Measurements from ENCODE around the gene RABIF.
A peak's percentile ranks its signal among the peaks of the same experiment; 100 is the strongest.

Gene RABIF

DNA sequence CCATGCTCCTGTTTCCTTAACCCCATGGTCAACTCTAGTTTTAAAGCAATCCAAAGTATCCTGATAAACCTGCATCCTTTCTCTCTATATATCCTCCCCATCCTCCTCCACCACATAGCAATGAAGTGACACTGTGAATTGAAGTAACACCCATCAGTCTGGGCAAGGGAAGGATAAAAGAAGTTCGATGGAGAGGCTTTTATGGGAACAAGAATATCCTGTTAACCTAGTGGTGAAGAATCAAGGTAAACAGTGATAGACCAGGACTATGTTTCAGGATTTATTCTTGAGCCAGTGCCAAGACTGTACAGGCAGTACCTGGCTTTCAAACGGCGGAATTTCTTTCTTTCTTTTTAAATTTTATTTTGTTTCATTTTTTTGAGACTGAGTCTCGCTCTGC lies 17.6 kb downstream of the RABIF start:
- no peak for DNase-seq

DNA sequence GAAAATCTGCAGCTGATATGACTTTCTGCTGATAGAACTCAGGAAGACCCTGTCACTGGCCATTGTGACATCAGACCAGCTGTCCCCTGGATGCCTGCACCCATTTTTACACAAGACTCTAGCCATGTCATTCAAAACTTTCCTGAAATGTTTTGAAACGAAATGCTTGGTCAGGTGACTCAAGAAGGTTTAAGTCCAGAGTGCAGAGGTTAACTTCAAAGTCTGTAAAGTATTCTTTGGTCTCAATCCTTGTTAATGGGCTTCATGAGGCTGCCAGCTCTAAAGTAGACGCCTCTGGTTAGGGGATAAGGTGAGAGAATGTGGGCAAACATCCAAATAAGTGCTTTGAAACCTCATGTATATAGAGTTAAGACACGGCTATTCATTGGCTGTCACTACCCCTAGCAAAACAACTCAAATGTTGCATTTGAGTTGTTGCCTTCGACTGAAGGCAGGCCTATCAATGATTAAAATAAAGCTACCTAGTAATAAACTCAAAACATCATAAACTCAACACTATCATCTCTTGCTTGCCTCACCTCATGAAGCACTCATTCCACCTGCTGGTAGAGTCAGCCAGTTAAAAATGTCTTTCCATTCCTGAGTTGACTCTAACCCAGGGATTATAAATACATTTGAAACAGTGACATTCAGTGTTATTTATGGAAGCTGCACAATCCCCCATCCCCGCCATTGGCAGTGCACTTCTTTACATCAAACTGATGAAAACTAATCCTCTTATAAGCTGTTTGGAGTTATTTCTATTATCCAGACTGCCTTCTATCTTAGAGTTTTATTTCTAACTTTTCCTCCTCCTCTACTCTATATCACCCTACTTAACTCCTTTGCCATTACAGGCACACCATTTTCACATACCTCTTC lies 26.0 kb downstream of the RABIF start:
- DNase-seq: no peak

DNA sequence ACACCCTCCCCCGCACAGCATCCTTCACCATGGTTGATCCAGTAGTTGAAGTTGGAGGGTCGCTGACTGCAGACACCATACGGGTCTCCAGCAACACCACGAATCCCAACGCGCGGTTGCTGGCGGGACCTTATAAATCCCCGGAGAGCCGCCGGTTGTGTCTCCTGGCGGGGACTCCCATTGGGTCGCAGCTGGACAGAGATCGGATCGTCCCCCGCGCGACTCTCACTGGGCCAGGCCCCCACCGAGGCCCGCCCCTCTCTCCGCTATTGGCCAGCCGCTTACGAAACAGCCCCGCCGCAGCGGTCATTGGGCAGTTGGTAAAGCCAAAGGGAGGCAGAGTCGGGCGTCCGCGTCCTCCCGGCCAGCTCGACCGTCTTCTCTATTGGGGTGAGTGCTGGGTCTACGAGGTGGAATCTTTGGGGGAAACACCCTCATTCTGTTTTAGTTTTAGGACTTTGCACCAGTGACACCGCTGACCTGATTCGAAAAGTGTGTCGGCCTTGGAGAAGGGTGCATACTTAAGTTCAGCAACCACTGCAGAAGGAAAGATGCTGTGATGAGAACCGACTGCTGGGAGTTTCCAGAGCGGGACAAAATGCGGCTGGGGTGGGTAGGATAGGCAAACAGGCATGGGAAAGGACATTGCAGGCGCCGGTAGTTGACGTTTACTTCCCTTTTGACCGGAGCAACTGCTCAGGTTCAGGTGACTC lies 27.4 kb downstream of the RABIF start:
- DNase-seq: peak; percentile 94

DNA sequence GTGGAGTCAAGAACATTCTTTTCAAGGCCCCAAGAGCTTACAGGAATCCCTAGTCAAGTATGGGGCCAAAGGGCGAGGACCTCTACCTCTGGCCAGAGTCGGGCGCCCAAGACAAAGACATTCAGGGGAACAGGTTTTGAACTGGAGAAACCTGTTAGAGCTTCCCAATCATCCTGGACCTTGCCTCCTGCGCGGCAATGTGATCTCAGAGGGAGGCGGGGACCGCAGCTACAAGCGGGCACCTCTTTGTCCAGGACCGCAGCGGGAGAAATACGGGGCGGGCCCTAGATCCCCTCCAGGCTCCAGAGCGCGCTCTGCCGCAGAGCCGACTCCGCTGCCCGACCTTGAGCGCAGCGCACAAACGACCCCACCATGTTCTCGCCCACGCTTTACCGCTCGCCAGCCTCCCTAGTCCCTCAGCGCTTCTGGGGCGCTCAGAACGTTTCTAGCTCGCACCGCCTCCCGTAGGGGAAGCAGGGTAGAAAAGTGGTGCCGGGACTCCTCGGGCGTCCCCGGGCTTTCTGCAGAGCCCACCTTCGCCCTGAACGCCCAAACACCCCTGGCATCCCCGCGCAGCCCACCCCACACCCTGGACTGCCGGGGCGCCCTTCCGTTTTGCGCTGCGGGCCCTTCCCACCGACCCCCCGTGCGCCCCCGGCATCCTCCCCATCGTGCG lies 28.1 kb downstream of the RABIF start:
- peak; percentile 77 for DNase-seq

DNA sequence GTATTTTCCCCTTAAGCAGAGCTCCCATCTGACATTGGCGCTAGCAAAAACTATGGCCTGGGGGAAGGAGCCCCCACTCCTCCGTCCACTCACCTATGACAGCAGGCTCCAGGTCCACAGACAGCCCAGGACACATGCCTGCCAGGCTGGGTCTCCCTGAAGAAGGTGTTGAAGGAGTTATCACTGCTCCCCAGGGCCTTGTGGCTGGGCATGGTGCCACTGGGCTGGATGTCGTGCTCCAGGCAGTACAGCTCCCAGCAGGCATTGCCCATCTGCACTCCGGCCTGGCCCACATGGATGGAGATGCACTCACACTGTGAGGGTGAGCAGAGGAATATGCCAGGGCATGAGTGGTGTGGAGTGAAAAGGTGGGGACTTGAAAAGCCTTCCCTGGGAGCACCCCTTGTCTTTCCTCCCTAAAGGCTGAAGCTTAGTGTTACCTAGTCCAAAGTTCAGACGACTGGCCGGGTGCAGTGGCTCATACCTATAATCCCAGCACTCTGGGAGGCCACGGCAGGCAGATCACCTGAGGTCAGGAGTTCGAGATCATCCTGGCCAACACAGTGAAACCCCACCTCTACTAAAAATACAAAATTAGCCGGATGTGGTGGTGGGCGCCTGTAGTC lies 30.0 kb downstream of the RABIF start:
- no peak for DNase-seq

DNA sequence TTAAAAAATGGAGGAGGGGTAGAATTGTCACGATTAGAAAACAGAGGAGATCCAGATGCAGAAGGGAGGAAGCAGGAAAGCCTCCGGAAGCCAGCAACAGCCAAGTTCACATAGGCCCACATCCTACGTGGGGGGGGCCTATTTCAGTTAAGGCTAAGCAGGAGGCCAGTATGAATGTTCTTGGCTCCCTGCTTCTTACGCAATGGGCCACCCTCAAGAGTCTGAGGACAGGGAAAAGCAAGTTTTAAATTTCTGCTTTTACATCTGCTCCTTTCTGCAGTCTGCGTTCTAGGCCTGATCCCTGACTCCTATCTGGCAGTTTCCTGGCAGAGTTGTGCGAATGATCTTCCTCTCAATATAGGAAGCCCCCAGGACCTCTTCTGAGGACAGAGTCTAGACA lies 30.6 kb downstream of the RABIF start:
- no peak for DNase-seq

DNA sequence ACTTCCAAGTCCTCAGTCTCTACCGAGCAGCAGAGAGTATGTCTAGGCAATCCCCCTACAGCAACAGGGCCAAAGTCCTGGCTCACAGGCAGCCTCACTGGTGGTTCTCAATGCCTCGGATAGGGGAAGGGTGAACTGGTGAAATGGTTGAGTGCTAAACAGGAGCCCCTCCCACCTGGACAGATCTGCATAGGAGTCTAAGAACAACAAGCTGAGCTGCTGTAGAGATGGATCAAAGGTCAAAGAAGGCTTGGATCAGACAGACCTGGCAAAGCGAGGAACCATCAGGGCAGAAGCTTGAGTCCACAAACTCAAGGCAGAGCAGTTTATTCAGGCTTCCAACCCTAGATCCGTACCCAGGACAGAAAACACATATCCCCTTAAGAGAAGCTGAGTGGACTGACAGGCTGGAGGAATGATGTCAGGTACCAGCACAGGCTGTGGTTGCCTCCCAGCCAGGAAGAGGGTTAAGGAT lies 31.8 kb downstream of the RABIF start:
- DNase-seq: no peak

DNA sequence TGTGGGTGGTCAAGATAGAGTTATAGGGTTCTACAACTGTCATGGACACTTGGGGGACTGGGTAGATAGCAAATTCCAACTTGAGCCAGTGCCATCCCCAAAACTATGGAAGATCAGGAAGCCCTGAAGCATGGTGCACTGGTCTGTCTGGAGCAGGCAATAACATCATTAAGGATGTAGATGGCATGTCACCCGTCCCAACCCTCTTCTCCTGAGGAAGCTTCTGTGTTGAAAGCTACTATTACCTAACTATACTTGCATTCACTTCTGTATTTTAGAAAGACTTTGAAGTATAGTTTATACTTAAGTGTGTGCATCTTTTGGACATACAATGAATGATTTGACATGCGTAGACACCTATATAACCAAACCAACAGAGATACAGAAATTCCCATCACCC lies 32.9 kb downstream of the RABIF start:
- DNase-seq: no peak

DNA sequence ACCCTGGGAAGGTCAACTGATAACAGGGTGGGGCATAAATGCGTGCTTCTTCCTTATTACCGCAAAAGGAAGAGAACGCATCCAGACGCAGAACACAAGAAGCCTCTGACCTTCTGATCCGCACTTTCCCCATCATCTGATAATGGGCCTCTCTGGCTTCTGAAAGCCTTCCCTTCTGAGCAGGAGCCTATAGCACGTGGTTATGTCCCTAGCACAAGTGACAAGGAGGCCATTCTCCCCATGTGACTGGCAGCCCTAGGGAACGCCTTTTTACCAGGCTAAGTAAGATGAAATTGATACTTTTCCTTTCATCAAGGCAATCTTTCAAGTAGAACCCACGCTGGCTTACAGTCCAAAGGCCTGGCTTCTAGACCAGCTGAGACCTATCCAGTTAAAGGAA lies 34.2 kb downstream of the RABIF start:
- DNase-seq: no peak

DNA sequence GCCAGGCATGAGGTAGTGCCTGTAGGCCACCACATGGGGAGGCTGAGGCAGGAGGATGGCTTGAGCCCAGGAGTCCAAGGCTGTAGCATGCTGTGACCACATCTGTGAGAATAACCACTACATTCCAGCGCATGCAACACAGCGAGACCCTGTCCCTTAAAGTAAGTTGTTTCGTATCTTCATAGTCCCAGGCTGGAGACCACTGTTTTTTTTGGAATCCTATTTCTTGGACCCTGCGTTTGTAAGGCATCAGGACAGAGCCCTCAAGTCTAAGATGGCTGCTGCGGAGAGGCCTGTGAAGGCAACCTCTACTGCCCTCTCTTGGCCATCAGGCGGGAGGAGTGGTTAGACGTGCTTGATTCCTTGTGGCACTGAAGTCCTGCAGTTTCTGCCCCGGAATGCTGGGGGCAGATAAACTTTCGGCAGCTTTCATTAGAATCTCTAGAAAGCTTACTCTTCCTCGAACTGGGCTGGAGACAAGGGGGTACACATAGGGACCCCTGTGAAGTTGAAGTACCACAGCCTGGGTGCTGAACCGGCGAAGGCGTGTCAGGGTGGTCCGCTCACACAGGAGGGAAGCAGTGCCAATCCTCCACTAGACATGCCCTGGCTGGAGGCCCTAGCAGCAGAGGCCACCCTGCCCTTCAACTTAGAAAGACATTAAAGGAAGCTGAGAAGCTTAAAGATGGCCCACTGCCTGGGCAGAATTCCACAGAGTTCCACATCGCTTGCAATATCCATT lies 36.6 kb downstream of the RABIF start:
- DNase-seq: no peak

DNA sequence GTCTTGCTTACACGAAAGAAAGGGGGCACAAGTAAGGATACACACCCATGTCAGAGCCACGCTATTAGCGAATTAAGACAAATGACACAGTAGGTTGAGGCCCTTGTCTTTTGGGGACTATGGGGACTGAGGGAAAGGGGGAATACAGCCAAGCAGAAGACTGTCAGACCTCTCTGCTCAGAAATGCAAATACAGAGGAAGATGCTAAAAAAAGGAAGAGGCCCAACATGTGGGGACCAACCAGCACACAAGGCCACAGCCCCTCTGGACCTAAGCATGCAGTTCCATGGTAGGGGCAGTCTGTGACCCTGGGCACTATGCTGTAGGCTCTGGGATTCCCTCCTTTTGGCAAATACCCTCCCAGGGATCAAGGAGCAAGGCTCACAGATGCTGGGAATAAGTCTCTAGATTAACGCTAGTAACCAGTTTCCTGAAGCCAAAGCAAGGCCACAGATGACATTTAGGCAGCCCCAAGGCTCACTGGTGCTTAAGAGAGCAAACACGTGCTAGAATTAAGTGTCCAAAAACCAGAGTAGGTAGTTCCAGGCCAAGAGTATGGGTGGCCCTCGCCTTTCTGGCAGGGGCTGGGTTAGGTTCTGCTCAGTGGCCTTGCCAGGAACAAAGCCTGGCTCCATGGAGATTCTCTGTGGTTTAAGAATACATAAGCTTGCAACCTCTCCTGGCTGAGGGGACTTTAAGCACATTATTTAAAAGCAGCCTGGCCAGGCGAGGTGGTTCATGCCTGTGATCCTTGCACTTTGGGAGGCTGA lies 38.2 kb downstream of the RABIF start:
- DNase-seq: no peak

DNA sequence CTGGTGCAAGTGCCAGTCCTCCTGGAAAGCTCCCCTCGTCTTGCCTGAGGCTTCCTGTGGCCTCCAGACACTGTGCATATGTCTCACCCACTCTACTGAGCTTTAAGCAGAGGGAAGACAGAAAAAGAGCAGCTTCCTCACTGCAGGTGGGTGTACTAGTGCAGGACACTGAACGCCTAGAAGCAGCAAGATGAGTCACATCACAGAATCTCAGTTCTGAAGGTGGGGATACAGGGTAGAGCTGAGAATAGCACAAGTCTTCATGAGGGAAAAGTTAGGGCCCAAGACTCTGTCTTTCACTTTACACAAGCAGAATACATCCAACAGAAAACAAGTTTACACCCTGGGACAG lies 40.8 kb downstream of the RABIF start:
- DNase-seq: no peak

DNA sequence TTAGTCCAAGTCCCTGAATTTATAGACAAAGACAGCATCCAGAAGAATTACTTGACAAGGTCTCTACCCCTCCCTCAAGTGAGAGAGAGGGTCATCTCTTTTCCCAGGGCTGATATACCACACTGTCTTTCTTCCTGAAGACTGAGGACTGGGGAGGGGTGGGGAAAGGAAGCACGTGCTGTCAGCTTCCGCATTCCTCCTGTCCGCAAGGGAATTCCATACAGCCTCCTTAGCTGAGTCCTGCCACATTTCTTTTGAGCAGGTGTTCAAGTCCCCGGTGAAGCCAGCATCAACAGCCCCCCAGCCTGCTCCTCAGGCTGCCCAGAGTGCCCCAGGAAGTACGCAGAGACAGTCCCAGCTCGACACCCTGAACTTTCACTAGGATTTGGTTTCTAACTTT lies 44.0 kb downstream of the RABIF start:
- DNase-seq: no peak

DNA sequence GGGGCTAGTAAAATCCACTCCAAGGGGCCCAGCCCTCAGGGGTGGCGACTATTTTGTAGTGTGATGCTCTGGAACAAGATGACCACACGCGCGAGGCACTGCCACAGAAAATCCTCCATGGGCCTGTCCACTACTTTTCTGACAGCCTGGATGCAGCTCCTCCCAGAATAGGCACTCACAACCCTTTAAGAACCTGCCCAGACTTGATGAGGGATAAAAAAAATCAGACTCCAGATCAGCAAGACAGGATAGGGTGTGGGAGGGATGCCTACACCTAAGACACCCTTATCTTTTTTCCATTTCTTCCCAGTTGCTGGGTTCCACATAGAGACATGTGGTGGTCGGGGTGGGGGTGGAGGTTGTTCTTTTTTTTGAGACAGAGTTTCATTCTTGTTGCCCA lies 44.7 kb downstream of the RABIF start:
- no peak for DNase-seq

DNA sequence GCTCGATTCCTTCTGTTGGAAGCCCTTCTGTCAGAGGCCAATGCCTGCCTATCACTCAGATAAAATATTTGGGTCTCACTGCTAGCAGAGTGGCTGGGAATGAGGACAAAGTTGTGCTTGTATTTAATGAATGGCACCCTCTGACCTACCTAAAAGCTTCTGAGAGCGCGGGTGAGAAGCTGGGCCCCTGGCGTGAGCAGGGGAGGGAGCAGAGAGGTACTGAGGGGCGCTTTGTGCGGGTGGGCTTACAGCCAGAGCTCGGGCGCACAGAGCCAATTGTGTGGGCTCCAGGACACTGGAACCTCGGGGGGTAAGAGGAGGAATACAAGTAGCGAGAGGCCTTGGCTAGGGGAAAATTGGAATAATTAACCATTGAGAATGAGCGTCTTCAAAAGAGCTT lies 45.9 kb downstream of the RABIF start:
- no peak for DNase-seq

DNA sequence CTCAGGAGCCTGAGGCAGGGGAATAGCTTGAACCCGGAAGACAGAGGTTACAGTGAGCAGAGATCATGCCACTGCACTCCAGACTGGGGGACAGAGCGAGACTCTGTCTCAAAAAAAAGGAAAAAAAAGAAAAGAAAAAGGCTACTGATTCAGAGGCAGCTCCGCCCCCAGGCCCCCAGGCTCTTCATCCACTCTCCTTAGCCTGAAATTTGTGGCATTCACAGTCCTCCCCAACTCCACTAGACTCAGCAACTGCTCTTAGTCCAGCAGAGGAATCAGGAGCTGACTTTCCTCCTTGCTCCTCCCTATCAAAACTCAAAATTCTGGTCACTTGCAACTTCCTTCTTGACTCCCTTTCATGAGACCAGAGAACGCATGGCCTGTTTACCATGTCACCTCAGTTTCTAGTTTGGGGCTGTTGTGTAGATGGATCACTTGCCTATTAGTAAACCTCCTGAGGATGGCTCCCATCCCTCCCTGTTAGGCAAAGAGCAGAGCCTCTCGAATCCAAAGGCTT lies 51.1 kb downstream of the RABIF start:
- no peak for DNase-seq

DNA sequence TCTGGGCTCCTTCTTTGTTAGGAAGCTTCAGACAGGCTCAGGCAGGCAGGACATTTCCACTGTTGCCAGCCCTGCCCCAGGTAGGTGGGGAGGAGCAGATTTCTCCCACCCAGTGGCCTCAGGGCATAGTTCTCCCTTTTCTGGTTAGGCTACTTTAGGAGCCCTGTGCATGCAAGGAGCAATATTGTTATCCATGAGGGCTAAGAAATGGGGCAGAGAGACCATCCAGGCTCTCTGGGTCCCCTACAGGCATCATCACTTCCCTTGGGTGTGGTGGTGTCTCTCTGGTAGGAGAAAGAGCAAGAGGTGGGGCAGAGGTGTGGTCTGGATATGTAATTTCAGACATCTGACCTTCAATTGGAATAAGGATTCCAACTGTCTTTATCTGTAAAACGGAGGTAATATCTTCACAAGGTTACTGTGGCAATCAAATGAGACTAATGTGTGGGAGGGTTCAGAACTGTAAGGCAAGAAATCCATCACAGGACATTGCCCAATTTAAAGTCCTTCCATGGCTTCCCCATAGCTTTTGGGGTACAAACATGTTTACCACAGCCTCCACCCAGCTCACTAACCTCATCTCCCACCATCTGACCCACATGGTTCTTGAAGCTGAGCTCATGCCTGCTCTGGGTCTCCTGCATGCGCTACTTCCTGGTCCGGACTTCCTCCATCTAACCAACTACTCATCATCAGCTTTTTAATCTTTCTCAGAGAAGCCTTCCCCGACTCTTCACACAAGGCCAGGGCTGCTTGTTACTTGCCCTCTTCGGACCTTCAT lies 52.1 kb downstream of the RABIF start:
- no peak for DNase-seq

DNA sequence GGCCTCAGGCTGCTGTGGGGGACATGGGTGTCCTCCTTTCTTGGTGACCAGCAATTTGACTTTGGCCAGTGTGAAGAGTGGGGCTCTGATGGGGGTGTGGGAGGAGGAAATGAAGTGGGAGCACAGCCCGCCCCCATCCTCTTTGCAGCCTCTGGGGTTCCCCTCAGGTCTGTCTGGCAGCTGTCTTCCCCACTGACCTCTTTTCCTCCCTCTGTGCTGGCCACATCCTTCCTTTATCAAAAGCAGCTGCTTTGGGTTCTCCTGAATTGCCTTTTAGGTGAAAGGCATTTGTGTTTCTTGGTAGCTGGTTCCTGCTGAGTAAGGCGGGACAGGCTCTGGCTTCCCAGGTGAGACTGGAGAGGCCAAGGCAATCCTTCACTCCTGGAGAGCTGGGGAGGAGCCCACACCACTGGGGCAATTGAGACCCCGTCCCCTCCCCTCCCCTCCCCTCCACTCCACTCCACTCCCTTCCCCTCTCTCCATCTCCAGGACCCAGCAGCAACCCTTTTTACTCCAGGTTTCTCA lies 53.3 kb downstream of the RABIF start:
- no peak for DNase-seq

DNA sequence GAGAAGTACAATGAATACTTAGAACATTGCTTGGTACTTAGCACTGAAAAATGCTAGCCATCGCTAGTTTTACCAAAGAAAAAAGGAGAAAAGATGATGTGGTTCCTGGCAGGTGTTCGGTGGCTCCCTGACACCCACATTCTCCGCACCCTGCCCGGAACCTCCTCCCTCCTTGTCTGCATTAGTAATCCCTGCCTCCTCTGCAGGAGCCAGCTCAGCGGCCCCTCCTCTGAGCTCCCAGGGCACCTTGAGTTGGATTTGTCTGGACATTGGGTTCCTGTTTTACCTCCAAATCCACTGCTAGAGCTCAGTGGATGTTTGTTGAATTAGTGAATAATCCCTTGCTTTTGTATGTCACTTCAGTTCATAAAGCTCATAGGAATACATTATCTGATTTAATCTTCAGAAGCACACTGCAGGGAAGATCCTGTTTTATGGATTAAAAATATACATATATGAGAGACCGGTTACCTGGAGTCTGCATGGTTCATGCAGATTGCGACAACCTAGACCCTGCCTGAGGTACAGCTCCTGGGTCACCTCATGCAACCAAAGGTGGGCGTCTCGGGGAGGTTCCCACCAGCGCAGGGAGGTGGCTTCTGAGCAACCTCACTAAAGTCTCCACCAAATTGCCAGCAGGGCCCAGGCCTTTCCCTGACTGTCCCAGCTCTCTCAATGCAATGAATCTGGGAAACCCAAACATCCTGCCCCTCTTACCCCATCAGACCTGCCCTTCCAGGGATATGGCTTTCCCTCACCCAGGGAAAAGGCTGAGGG lies 54.0 kb downstream of the RABIF start:
- DNase-seq: no peak

DNA sequence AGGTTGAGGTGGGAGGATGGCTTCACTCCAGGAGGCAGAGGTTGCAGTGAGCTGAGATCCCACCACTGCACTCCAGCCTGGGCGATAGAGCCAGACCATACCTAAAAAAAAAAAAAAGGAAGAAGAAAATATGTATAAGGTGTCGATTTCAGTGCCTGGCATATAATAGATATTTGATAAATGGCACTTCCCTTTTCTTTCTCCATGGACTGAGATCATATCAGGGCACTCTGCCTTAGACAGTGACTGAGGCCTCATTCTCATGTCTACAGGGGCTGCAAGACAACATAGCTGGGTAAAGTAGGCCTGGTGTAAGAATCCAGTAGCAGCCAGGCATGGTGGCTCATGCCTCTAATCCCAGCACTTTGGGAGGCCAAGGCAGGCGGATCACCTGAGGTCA lies 57.0 kb downstream of the RABIF start:
- DNase-seq: no peak
